Femur (tissue), 1 donor: ENCODE measurements around the gene OR8B8.
"Not testable (repeated sequence)": the region's sequence is repeated elsewhere in the genome, so short reads cannot be mapped to it uniquely, and the experiment has no call there.

Experiments used
- DNase-seq: peaks from one replicate; pipeline ENCODE4 v3.0.0-alpha.2; 2017

OR8B8 gene

GRCh38 chr11:124445646-124446150 lies at the start of gene OR8B8:
Gene OR8B8 (minus strand): TSS chr11:124445696. CDS start chr11:124441085, 4,611 bp downstream.
- DNase-seq = no peak

DNA sequence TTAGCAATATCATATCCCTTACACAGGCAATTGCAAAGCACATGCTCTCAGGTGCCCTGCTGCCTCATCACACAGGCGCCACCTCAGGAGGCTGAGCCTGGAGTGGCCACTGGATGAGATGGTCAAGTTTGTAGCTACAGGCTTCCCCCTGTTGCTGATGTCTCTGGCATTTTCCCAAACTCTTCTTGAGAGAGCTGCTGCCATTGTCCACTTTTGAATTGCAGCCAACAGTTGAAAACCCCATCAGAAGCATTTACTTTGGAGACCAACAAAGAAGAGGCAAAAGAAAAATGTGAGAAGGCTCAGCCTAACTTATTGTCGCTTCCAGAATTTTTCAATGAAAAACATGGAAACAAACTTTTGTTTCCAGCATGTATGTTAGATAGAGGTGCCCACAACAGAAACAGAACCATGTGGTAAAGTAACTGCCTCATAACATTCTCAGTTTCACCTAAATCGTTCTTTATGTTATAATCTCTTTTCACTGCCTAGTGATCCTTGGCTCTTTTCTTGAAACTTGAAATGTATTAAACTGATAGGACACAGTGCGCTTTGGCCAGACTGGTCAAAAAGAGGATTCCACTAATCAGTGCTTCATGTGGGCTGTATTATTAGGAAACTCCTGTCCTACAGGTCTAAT lies 47.6 kb upstream of the OR8B8 start:
- no peak for DNase-seq

- DNase-seq = no peak
These were observed 37.9 kb upstream of the OR8B8 start for GRCh38 chr11:124483422-124483821.

DNA sequence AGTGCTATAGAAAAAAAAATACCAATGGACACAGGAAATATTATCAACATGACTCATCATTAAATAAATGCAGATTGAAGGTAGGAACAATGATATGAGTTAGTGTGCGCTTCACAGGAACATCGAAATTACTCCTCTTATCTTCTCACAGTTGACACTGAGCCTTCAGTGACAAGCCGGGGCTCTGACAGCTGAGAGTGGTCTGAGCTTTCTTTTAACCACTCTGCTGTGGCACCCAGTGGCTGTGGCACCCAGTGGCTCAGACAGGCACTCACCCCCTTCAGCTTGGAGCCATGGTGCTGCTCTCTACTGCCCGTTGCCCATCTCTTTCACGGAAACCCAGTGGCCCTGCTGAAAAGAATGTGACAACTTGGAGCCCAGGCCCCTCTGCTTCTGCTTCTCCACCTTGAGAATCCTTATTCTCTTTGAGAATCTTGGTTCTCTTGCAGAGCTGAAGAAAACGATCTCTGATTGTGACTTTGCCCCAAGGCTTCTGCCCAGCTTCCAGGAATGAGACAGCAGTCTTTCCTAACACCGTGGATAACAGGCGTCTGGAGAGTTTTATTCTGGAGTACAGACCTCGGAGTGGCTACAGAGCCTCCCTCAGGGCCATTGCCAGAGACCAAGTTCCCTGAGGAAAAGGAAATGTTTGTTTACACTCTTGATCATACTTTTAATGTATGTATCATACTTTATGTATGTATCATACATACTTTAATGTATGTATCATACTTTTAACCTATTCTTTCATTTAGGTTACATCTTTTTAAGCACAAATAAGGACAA lies 37.1 kb upstream of the OR8B8 start:
- DNase-seq = no peak

DNA sequence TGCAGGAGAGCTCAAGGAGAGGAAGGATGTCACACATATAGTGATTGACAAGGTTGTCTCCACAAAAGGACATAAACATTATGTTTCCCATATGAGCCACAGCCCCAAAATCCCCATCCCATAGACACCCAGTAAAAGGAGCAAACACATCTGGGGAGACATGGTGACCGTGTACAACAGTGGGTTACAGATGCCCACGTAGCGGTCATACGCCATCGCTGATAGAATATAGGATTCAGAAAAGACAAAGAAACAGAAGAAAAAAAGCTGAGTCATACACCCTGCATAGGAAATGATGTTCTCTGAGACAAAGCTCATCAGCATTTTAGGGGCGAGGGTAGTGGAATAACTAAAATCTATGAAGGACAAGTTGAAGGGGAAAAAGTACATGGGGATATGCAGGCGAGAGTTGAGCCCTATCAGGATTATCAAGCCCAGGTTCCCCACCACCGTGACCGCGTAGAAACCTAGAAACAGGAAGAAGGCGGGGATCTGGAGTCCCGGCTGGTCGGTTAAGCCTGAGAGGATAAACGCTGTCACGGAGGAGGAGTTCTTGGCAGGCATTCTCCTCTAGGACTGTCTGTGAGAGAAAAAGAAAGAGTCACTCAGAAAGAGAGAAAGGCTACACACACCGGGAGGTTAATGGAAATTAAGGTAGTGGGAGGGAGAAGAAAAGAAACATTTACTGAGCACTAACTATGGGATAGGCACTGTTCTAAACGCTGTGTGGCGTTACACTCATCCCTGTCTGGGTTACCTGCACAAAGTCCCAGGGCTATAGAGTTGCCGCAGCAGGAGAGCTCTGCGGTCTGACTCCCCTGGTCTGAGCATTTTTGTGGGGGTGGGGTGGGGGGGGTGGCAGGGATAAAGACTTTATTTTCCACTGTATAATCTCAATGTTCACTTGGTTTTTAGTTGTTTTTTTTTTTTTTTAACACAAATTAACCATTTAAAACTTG lies 36.1 kb upstream of the OR8B8 start:
- peak; percentile 64 for DNase-seq

DNA sequence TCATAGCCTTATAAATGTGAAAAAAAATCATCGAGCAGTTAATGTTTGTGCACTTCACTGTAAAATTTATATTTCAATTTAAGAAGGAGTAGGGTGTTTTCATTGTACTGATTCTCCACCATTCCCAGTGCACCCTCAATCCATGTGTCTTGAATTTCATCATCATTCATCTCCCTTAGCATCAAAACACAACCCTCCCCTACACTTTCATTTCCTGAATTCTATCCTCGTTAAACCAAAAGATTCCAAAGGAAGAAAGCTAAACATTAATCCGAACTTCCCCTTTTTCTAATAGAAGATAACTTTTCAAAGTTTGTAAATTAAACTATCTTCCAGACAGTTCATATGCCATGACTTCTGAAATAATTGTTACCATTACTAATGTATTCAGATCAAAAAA lies 34.1 kb upstream of the OR8B8 start:
- no peak for DNase-seq

DNA sequence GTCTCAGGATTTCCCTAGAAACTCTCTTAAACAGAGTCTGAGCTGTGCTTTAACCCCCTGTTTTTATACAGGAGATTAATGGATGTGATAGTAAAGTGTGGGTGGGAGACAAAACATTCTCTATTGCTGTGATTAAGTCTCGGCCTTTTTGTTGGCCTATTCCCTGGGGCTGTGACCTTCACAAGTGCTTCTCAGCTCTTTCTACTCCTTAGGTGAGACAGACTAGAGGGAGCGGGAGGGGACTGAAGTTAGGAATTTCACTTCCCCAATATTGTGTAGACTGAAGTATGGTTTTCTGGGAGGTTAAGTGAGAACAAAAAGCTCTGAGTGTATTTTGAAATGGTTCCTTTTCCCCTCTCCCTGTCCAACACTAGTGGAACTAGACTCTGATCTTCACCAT lies 29.8 kb upstream of the OR8B8 start:
- DNase-seq = no peak

- no peak for DNase-seq
These were observed 29.3 kb upstream of the OR8B8 start for GRCh38 chr11:124474779-124475178.

DNA sequence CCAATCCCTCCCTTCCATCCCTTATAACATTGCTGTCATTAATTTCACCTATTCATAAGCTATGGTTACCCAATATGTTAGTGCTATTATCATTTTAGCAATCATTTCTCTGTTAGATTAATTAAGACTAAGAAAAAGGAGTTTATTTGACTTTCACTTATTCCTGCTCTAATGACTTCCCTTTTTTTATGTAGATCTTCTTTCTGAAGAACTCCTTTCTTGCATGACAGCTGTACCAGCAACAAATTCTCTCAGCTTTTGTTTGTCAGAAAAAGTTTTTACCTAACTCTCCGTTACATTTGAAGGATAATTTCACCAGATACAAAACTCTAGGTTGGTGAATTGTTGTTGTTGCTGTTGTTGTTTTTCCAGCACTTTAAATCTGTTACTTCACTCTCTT lies 28.6 kb upstream of the OR8B8 start:
- no peak for DNase-seq

GRCh38 chr11:124473476-124473875 lies 28.0 kb upstream of the OR8B8 start:
- no peak for DNase-seq

GRCh38 chr11:124470561-124471227 lies 25.2 kb upstream of the OR8B8 start:
- peak; percentile 56 for DNase-seq

DNA sequence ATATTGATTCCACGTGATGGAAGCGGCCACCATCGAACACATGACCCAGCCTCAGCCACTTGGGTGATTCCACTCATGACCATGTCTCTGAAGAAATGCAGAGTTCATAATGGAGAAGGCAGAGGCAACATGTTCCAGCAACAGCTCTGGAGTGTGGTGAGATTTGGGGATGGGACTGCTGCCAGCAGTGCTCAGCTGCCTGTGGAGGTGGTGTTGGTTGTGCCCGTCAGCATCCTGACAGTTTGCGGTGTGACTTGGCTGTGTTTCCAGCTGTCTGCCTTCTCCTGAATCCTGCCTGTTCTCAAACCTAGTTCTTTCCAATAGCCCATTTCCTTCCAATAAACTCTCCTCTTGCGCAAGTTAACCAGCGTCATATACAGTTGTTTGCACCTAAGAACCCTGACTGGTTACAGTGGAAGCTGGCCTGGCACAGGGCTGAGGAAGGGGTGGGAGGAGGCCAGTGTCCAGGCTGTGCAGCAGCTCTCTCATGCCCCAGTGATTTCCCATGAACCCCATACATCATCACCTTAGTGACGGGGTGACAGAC lies 22.0 kb upstream of the OR8B8 start:
- peak; percentile 27 for DNase-seq

- no peak for DNase-seq
These were observed 19.9 kb upstream of the OR8B8 start for GRCh38 chr11:124465368-124465767.

DNA sequence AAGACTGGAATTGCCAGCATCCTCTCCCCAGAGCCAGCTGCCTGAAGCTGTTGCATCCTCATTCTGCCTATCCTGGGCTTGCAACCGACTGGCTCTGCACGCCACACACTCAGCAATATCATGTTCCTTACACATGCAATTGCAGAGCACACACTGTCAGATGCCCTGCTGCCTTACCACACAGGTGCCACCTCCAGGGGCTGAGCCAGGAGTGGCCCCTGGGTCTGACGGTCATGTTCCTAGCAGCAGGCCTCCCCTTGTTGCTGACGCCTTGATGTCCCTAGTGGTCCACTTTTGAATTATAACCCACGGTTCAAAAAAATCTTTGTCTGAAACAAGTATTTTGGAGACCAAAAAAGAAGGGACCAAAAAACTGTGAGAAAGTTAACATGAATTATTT lies 18.5 kb upstream of the OR8B8 start:
- DNase-seq = no peak

GRCh38 chr11:124463324-124463723 lies 17.8 kb upstream of the OR8B8 start:
- DNase-seq = peak; percentile 59

DNA sequence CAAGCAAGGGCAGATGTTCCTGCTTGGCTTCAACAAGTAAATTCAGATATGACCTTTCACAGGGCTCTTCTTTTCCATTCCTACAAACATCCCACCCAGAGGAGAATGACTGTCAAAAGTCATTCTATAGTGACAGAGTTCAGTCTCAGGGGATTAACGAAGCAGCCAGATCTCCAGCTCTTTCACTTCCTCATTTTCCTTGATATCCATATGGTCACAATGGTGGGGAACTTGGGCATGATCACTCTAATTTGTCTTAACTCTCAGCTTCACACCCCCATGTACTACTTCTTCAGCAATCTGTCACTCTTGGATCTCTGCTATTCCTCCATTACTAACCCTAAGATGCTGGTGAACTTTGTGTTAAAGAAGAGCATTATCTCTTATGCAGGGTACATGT lies 15.0 kb upstream of the OR8B8 start:
- no peak for DNase-seq

DNA sequence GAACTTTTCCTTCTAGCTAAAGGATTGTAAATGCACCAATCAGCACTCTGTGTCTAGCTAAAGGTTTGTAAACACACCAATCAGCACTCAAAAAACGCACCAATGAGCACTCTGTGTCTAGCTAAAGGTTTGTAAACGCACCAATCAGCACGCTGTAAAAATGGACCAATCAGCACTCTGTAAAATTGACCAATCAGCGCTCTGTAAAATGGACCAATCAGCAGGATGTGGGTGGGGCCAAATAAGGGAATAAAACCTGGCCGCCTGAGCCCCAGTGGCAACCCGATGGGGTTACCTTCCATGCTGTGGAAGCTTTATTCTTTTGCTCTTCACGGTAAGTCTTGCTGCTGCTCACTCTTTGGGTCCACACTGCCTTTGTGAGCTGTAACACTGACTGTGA lies 13.9 kb upstream of the OR8B8 start:
- not testable (repeated sequence) for DNase-seq

- DNase-seq = no peak
These were observed 9.1 kb upstream of the OR8B8 start for GRCh38 chr11:124454552-124454951.

DNA sequence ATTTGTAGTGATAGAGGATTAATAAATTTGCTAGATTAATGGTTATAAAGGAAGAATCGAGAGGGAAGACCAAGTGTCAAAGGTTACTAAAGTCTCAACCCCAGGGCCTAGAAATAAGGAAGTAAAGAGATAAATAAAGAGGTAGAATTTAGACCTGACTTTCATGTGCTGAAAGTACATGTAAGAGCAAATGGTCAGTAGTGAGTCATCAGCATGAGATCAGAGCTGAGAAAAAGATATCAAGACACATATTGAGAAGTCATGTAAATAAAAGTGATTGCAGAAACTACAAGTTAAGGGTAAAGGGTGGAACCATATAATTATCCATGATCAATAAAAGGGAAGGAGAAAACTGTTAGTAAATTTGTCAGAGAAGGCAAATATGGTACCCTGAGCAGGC lies 1.4 kb upstream of the OR8B8 start:
- DNase-seq = no peak

DNA sequence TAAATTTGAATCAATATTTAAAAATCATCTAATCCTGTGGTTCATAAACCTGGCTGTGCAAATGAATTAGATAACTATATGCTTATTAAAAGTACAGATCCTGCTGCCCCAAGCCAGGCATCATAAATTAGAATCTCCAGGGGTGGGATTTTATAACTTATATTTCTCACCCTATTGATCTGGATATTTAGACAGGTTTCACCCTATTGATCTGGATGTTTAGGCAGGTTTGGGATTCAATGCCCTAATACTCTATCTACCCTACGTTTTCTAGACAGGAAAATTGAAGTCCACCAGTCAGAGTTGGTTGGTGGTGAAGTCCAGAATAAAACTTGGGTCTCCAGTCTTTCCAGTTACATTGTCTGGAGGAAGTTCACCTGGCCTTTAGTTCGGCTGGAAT lies 2.6 kb downstream of the OR8B8 start:
- no peak for DNase-seq

DNA sequence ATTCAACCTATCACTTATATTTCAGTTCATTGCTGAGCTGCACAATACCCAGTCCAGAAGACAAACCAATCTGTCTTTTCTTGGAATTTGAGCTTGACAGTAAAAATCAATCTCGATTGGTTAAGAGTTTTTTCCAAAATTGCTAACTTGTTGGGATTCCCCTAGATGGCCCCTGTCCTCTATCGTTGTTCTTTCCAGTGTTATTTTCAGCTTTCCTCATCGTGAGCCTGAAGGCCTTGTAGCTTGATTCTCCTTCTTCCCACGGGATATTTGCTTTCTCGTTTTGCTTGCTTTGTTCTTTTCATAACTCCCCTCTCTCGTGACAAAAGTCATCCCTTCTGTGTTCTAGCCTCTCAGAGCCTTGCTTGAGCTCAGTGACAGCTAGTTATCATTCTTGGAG lies 3.1 kb downstream of the OR8B8 start:
- DNase-seq = no peak

DNA sequence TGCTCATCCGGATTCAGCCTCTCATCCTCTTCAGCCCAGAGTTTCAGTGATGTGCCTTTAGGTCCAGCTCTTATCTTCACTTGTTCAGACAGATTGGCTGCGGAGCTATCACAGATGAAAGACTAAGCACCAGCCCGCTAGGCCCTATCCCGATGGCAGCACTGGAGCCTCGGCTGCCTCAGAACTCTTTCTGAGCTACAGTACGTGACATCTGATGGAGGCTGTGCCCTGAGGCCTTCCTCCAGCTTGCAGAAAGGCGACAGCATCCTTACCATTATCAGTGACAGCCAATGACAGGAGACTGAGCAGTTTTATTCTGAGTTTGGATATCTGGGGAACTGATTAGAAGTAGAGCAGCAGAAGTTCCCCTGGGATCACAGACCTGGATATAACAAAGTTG lies 4.0 kb downstream of the OR8B8 start:
- no peak for DNase-seq
